GM12864 (cell line): Measurements from ENCODE around the gene DOCK3.

Source experiments
- DNase-seq: peaks from one replicate; pipeline ENCODE4 v3.0.0-alpha.2; 2011; ENCODE audit warnings: low read depth
- H3K4me3 ChIP-seq: 2 replicates; pipeline ENCODE4 v1.5.1; 2011; ENCODE audit warnings: mild to moderate bottlenecking, low read depth, low read length, control low read depth
- TF ChIP-seq, protein P1 (sequence below): IDR thresholded peaks from 2 replicates; pipeline ENCODE4 v1.5.1; 2011; ENCODE audit warnings: low read depth, mild to moderate bottlenecking, moderate library complexity, low read length, control low read depth, inconsistent platforms; ENCODE audit errors: missing control alignments

The DOCK3 gene

DNA sequence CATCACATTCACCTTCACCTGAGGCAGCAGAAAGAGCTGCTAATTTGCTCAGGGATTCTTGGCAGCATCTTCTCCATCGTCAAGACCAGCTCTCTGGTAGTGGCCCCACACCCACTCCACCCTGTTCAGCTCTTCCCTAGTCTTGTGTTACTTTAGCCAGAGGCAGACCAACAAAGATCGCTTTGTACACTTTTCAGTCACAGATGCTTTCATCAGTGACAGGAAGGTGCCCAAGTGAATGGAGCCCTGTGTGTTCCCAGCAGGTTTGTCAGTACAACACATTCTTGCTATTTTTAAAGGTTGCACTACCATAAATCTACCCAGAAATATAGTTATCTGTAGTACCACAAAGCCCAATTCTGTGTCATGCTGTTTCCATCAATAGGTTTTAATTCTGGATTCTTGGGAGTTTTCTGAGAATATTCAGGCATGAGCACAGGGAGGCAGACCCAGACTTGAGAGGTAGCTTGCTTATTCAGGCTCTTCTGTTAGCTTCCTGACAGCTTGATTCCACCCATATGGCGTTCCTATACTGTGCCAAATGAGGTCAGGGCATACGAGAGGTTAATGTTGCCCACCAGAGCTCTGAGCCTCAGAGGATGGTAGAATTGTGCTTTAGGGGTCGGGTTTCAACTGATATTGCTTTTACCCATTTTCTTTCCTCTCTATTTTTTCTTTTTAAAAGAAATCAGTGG is 600.5 kb downstream of the DOCK3 start:
- TF ChIP-seq, protein P1, sequence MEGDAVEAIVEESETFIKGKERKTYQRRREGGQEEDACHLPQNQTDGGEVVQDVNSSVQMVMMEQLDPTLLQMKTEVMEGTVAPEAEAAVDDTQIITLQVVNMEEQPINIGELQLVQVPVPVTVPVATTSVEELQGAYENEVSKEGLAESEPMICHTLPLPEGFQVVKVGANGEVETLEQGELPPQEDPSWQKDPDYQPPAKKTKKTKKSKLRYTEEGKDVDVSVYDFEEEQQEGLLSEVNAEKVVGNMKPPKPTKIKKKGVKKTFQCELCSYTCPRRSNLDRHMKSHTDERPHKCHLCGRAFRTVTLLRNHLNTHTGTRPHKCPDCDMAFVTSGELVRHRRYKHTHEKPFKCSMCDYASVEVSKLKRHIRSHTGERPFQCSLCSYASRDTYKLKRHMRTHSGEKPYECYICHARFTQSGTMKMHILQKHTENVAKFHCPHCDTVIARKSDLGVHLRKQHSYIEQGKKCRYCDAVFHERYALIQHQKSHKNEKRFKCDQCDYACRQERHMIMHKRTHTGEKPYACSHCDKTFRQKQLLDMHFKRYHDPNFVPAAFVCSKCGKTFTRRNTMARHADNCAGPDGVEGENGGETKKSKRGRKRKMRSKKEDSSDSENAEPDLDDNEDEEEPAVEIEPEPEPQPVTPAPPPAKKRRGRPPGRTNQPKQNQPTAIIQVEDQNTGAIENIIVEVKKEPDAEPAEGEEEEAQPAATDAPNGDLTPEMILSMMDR: no peak
- no peak for DNase-seq
- H3K4me3 ChIP-seq: no peak overlapping the region

DNA sequence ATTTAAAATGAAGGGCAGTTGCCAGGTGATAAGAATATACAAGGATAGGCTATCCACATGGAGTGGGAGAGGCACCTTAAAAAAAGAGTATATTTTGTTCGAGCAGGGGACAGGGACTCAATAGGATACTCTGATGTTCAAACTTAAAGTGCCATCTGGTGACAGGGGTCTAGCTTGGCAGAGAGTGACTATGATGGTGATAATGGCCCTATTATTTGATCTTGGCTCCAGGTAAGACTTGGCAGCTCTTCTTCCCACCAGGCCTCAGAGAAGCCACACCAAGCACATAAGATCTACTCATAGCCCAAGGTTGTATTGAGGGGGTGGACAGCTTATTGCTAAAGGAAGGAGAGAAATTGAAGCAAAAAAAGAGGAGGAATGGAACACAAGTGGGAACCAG is 601.3 kb downstream of the DOCK3 start:
- no peak for DNase-seq

DNA sequence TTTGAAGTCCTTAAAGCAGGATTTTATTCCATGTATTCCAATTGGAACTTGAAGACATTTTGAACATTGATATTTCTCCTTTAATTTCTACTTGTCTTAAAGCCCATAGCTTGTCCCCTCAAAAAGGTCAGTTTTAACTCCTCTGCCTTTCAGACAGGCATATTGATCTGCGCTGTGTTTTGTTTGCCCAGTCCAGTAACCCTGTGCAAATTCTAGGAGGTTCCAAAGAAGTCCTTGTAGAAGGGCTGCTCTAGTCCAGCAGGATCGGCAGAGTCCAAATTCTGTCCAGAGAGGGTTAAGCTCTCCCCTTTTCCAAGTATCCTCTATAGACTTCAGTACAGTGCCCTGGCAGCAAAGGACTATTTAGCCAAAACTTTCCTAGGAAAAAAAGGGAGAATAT is 604.7 kb downstream of the DOCK3 start:
- no peak overlapping the region for H3K4me3 ChIP-seq
- TF ChIP-seq, protein P1: no peak
- DNase-seq: no peak

More for the DNA sequence above, 601.3 kb downstream of the DOCK3 start:
- TF ChIP-seq, protein P1: no peak
- no peak overlapping the region for H3K4me3 ChIP-seq

DNA sequence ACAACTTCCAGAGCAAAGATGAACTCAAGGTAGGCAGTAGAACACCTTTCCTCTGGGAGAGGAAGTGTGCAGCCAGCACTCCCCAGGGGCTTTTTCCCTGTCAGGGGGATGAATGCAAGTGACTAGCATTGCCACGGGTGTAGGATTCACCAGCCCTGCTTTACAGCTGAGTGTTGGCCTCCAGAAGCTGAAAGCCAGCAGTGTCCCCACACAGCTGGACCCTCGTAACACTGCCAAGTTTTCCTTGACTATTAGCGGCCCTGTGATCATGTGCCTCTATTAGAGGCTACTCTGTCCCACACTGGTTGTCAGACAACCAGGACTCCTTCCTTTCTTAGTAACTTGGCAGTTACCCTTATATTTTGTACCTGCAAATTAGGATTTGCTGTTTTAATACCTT is 605.4 kb downstream of the DOCK3 start:
- TF ChIP-seq, protein P1: no peak
- H3K4me3 ChIP-seq: no peak overlapping the region
- no peak for DNase-seq

DNA sequence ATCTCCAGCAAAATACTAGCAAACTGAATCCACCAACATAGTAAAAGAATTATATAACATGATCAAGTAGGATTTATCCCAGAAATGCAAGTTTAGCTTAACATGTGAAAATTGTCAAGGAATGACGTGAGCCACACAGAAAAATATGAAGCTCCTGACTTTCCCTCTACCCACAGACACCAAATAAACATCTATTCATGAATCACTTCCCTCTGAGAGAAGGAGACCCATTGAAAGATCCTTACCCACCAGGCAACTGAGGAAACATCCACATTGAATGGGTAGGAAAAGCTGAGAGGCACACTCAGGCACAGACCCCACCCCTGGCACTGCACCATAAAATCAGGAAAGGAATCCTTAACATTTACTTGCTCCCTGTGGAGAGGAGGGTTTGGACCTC is 608.2 kb downstream of the DOCK3 start:
- TF ChIP-seq, protein P1: no peak
- DNase-seq: no peak
- H3K4me3 ChIP-seq: no peak overlapping the region

DNA sequence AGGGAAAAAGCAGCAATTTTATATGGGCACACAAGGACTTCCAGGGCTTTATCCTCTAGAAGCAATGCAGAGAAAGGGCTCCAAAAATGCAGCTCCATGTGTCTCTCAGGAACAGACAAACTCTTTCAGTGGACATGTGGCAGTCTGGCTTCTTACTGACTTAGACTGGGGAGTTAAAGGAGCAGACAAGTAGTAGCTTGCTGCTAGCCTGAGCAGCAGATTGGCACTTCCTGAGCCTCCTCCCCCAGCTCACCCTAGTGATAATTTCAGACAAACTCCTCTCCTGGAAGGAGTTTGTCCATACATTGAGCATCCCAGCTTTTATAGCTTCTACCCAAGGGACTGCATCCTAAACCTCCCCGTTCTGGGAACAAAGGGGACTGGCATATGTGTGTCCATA is 608.7 kb downstream of the DOCK3 start:
- TF ChIP-seq, protein P1: no peak
- no peak for DNase-seq
- H3K4me3 ChIP-seq: no peak overlapping the region

DNA sequence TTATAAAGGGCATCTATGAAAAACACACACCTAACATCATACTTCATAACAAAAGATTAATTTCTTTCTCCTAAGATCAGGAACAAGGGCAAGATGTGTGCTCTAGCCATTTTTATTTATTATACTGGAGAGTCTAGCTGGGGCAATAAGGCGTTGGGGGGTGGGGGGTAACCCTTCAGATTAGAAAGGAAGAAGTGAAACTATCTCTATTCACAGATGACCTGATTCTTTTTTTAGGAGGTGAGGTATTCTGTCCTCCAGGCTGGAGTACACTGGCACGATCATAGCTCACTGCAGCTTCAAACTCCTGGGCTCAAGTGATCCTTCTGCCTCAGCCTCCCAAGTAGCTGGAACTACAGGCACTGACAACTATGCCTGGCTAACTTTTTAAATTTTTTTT is 620.9 kb downstream of the DOCK3 start:
- peak; percentile 12 for DNase-seq
- TF ChIP-seq, protein P1: no peak
- H3K4me3 ChIP-seq: no peak overlapping the region
